ENCODE results near the gene FUNDC2.

Gene FUNDC2

DNA sequence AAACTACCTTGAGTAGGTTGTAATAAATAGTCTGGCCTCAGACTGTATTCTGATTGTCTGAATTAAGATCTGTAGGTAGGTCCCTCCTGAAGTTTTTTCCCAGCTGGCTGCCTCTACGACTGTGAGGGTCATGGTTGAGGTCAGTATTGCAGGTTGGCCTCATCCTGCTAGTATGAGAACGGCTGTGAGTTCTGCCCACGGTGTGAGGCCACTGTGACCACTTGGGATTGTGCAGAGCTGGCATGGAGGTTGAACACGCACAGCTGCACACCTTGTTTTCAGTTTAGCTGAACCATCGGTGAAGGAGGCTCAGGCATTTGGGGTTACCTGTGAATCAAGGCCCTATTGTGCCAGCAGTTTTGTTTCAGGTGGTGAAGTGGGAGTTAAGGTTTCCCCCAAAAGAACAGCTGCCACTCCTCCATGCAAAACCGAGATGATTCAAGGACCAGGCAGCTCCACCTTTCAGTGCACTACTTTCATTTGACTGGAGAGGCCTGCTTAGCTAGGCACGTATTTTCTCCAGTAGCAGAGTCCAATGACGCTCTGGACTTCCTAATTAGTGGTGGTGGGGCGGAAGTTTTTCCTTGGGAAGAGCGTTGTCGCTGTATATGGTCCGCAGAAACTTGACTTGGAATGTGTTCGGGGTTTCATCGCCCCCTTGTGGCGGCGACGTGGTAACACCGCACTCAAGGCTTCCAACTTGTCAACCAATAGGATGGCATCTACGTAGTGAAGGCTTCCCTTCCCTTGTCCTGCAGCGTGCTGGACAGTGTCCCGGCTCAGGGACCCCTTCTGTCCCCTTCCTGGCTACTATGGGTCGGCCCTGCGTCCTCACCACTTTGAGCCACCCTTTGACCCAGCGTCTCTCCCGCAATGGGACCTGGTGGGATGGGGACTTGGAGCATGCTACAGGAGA is 30.5 kb downstream of the FUNDC2 start:
- Histone ChIP-seq H3K79me2 (ENCODE audit: low read length) (no peaks in the 10 kb centered on the region), H3K9me3 (replicated peaks; ENCODE audit: insufficient read depth, low read length) (no peaks in the 10 kb centered on the region), H3K27me3 (replicated peaks; ENCODE audit: insufficient read depth, low read length) (no peaks in the 10 kb centered on the region), H3K27ac (ENCODE audit: low read length) (no peak overlapping the region), H4K20me1 (ENCODE audit: insufficient read depth, low read length) (no peaks in the 10 kb centered on the region), H3F3A (ENCODE audit: insufficient read depth, low read length) (no peaks in the 10 kb centered on the region), H2AFZ (ENCODE audit: low read length) (peak overlapping the region; percentile 68), H3K4me2 (ENCODE audit: low read depth, low read length) (peak overlapping the region; percentile 74), H3K4me3 (ENCODE audit: low read length) (peak overlapping the region; percentile 41), H3K4me1 (ENCODE audit: low read length) (0 out of 2 replicates have a peak, but pooled peaks cover 4% of the 10 kb centered on the region), H3K36me3 (replicated peaks; ENCODE audit: insufficient read depth, low read length) (no peaks in the 10 kb centered on the region), H3K9ac (ENCODE audit: low read length) (no peak overlapping the region), H3K9me2 (replicated peaks; ENCODE audit: insufficient read depth, low read length) (no peaks in the 10 kb centered on the region)
- no peak for TF ChIP-seq EZH2phosphoT487 (IDR thresholded peaks at IDR 0.05; ENCODE audit: low read length)
- TF ChIP-seq, protein P1, sequence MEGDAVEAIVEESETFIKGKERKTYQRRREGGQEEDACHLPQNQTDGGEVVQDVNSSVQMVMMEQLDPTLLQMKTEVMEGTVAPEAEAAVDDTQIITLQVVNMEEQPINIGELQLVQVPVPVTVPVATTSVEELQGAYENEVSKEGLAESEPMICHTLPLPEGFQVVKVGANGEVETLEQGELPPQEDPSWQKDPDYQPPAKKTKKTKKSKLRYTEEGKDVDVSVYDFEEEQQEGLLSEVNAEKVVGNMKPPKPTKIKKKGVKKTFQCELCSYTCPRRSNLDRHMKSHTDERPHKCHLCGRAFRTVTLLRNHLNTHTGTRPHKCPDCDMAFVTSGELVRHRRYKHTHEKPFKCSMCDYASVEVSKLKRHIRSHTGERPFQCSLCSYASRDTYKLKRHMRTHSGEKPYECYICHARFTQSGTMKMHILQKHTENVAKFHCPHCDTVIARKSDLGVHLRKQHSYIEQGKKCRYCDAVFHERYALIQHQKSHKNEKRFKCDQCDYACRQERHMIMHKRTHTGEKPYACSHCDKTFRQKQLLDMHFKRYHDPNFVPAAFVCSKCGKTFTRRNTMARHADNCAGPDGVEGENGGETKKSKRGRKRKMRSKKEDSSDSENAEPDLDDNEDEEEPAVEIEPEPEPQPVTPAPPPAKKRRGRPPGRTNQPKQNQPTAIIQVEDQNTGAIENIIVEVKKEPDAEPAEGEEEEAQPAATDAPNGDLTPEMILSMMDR (IDR thresholded peaks at IDR 0.05; ENCODE audit: low read length) = peak; percentile 82
- DNase-seq = peak; percentile 56

DNA sequence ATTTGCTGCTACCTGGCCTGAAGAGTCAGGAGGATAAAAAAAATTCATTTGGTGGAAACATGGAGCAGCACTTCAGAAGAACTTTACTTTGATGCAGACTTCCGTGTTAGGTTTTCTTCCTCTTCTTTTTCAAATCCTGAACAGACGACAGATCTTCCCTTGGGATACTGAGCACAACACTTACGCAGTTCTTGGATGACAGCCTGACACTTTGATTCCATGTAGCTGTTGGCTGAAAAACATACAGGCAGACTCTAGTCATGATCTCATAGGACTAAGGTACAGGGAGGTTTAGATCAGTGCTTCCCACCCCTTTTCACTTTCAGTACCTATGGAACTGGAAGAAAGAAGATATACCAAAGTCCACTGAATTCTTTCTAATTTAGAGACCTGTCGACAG is 35.1 kb downstream of the FUNDC2 start:
- no peak overlapping the region for H3K4me2 ChIP-seq (ENCODE audit: low read depth, low read length)
- H2AFZ ChIP-seq (ENCODE audit: low read length) = no peak overlapping the region
- no peaks in the 10 kb centered on the region for H3K79me2 ChIP-seq (ENCODE audit: low read length)
- H3K9me2 ChIP-seq (replicated peaks; ENCODE audit: insufficient read depth, low read length) = no peaks in the 10 kb centered on the region
- H3K36me3 ChIP-seq (replicated peaks; ENCODE audit: insufficient read depth, low read length) = no peaks in the 10 kb centered on the region
- no peaks in the 10 kb centered on the region for H3K9me3 ChIP-seq (replicated peaks; ENCODE audit: insufficient read depth, low read length)
- TF ChIP-seq EZH2 (optimal IDR thresholded peaks at IDR 0.05; ENCODE audit: low read depth, low read length) (no peak), EZH2phosphoT487 (IDR thresholded peaks at IDR 0.05; ENCODE audit: low read length) (no peak)
- TF ChIP-seq, protein P1 (IDR thresholded peaks at IDR 0.05; ENCODE audit: low read length) = no peak
- no peaks in the 10 kb centered on the region for H4K20me1 ChIP-seq (ENCODE audit: insufficient read depth, low read length)
- 0 out of 2 replicates have a peak, but pooled peaks cover 3% of the 10 kb centered on the region for H3K4me1 ChIP-seq (ENCODE audit: low read length)
- no peak overlapping the region for H3K4me3 ChIP-seq (ENCODE audit: low read length)
- no peak for DNase-seq
- H3K27me3 ChIP-seq (replicated peaks; ENCODE audit: insufficient read depth, low read length) = no peaks in the 10 kb centered on the region
- no peaks in the 10 kb centered on the region for H3F3A ChIP-seq (ENCODE audit: insufficient read depth, low read length)
- H3K9ac ChIP-seq (ENCODE audit: low read length) = no peak overlapping the region
- no peak overlapping the region for H3K27ac ChIP-seq (ENCODE audit: low read length)

DNA sequence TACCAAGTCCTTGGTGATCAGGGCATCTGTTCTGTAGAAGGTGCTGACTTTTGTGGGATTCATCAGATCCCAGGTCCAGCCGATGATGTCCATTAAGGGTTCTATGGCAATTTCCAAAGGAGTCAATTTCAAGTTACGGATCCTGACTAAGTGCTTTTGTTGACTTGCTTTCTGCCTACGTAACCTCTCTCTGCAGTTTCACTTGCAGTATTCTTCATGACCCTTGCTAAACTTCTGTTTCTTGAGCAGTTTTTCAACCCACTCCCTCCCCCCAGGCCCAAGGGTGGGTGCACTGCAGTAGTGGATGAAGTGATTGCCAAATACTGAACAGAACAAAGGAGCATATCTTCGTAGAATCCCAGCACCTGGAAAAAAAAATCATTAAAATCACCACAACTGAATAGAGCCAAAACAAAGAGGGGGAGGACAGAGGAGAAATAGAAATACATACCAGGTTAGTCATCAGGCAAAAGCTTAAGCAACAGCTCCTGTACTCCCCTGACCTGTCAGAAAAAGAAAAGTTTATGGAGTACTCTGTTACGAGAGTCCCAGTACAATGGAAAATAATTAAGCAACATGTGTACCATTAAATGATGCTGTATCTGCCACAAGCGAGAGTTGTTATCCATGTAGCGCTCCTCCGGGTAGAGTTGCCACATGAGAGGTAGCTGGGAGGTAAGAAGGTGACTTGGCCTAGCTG is 38.5 kb downstream of the FUNDC2 start:
- Histone ChIP-seq H3K4me1 (ENCODE audit: low read length) (no peaks in the 10 kb centered on the region), H3K79me2 (ENCODE audit: low read length) (peaks cover 2% of the 10 kb centered on the region; the same call in 1 of the 2 replicates), H3F3A (ENCODE audit: insufficient read depth, low read length) (no peaks in the 10 kb centered on the region), H3K27me3 (replicated peaks; ENCODE audit: insufficient read depth, low read length) (no peaks in the 10 kb centered on the region), H3K9me3 (replicated peaks; ENCODE audit: insufficient read depth, low read length) (no peaks in the 10 kb centered on the region), H3K27ac (ENCODE audit: low read length) (no peak overlapping the region), H3K9me2 (replicated peaks; ENCODE audit: insufficient read depth, low read length) (no peaks in the 10 kb centered on the region), H3K9ac (ENCODE audit: low read length) (no peak overlapping the region), H2AFZ (ENCODE audit: low read length) (no peak overlapping the region), H4K20me1 (ENCODE audit: insufficient read depth, low read length) (no peaks in the 10 kb centered on the region), H3K4me3 (ENCODE audit: low read length) (no peak overlapping the region), H3K4me2 (ENCODE audit: low read depth, low read length) (no peak overlapping the region), H3K36me3 (replicated peaks; ENCODE audit: insufficient read depth, low read length) (no peaks in the 10 kb centered on the region)
- DNase-seq = no peak
- TF ChIP-seq EZH2 (optimal IDR thresholded peaks at IDR 0.05; ENCODE audit: low read depth, low read length) = no peak
- TF ChIP-seq EZH2phosphoT487 (IDR thresholded peaks at IDR 0.05; ENCODE audit: low read length) = no peak
- TF ChIP-seq, protein P1 (IDR thresholded peaks at IDR 0.05; ENCODE audit: low read length) = no peak
